Measurements from ENCODE around the gene PHGDH.
A peak's percentile ranks its signal among the peaks of the same experiment; 100 is the strongest.
"Not testable (repeated sequence)": the region's sequence is repeated elsewhere in the genome, so short reads cannot be mapped to it uniquely, and the experiment has no call there.

PHGDH gene

DNA sequence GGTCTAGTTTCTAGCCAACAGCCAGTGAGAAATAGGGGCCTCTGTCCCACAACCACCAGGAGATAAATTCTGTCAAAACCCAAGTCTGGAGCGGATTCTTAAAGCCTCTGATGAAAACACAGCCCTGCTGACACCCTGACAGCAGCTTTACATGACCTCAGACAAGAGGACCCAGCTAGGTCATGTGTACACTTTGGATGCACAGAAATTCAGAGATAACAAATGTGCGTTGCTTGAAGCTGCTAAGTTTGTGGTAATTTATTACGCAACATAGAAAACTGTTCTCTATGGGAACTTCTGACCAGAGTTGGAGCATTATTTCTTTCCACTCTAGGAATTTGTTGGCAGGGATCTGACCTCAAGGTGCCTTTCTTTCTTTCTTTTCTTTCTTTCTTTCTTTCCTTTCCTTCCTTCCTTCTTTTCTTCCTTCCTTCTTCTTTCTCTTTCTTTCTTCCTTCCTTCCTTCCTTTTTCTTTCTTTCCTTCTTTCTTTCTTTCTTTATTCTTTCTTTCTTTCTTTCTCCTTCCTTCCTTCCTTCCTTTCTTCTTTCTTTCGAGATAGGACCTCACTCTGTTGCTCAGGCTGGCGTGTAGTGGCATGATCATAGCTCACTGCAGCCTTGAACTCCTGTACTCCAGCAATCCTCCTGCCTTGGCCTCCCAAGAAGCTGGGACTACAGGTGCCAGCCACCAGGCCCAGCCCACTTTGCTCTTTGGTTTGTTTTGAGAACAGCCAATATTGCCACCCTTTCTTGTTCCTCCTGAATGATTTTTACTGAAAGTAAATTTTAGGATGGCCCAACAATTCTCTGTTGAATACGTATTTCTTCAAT lies 71.8 kb downstream of the PHGDH start:
- no peak overlapping the region for H2BK12ac ChIP-seq (ENCODE audit: low read length in 2 of 2)
- no peak overlapping the region for H2BK120ac ChIP-seq (ENCODE audit: low read depth, low read length)
- no peak overlapping the region for H3K18ac ChIP-seq (ENCODE audit: low read depth in 1 of 2, low read length in 2 of 2)
- H3K27ac ChIP-seq (ENCODE audit: low read length, poor library complexity, severe bottlenecking), result no peak overlapping the region
- H3K4me1 ChIP-seq (ENCODE audit: control insufficient read depth, insufficient read depth, low read depth, low read length), result peaks cover 3% of the 10 kb centered on the region
- no peak overlapping the region for H3K23ac ChIP-seq (ENCODE audit: low read length in 2 of 2)
- no peaks in the 10 kb centered on the region for H3K27me3 ChIP-seq (ENCODE audit: control insufficient read depth in 1 of 2, insufficient read depth in 1 of 2, low read length in 2 of 2)
- no peak overlapping the region for H4K91ac ChIP-seq (ENCODE audit: low read length)
- no peaks in the 10 kb centered on the region for H3K9me3 ChIP-seq (ENCODE audit: control insufficient read depth, low read length)
- H3K4ac ChIP-seq (ENCODE audit: low read depth in 1 of 2, low read length in 2 of 2), result no peak overlapping the region
- H3K36me3 ChIP-seq (ENCODE audit: control insufficient read depth in 1 of 2, insufficient read depth in 2 of 2, low read depth in 1 of 2, low read length in 2 of 2), result no peaks in the 10 kb centered on the region
- WGBS, result 71% methylated on average over 5 of the region's 6 CpGs
- H2BK5ac ChIP-seq (ENCODE audit: low read depth, low read length, poor library complexity, severe bottlenecking), result no peak overlapping the region
- H3K4me3 ChIP-seq (ENCODE audit: insufficient read depth in 1 of 2, low read depth in 1 of 2, low read length in 2 of 2), result no peak overlapping the region
- no peak overlapping the region for H2AK5ac ChIP-seq (ENCODE audit: low read length, severe bottlenecking)
- H3K79me1 ChIP-seq (replicated peaks; ENCODE audit: low read length, poor library complexity, severe bottlenecking), result no peaks in the 10 kb centered on the region
- no peak overlapping the region for H4K8ac ChIP-seq (ENCODE audit: low read length)
- no peak overlapping the region for H3K4me2 ChIP-seq (ENCODE audit: low read length, poor library complexity, severe bottlenecking)
- no peak overlapping the region for H3K9ac ChIP-seq (ENCODE audit: low read length)
- H2BK15ac ChIP-seq (ENCODE audit: low read depth, poor library complexity, severe bottlenecking), result no peak overlapping the region
- H3K14ac ChIP-seq (ENCODE audit: low read length in 2 of 2), result no peak overlapping the region
- peak; percentile 79 for DNase-seq
- H2AFZ ChIP-seq (ENCODE audit: low read depth, low read length), result no peak overlapping the region

DNA sequence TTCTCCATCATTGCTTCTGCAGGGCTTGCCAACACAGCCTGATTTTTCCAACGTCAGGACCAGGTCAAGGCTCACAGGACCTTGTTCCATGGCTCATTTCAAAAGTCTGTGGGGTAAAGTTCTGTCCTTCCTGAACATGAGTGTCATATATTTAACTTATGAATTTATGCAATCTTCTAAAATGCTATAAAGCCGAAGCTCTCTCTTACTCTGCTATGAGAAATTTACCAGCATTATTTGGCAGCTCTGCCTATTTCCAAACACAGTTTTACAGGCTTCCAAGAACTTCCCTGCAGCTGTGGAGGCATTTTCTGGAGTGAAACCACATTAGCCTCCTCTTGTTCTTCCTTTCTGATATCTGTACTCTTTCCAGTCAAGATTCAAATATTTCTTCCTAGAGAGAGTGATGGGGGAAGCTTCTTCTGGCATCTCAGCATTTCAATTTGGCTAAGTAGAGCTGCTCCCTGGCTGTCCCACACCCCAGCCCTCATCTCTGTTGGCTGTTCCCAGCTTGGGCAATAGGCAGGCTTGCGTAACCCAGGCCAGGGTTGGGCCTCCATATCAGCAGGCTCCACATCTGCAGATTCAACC lies 72.6 kb downstream of the PHGDH start:
- Histone ChIP-seq H4K91ac (ENCODE audit: low read length) (no peak overlapping the region), H3K4me3 (ENCODE audit: insufficient read depth in 1 of 2, low read depth in 1 of 2, low read length in 2 of 2) (no peak overlapping the region), H2AK5ac (ENCODE audit: low read length, severe bottlenecking) (no peak overlapping the region), H3K23ac (ENCODE audit: low read length in 2 of 2) (no peak overlapping the region), H3K4me1 (ENCODE audit: control insufficient read depth, insufficient read depth, low read depth, low read length) (peaks cover 3% of the 10 kb centered on the region), H4K8ac (ENCODE audit: low read length) (no peak overlapping the region), H3K79me1 (replicated peaks; ENCODE audit: low read length, poor library complexity, severe bottlenecking) (no peaks in the 10 kb centered on the region), H3K18ac (ENCODE audit: low read depth in 1 of 2, low read length in 2 of 2) (no peak overlapping the region), H3K27me3 (ENCODE audit: control insufficient read depth in 1 of 2, insufficient read depth in 1 of 2, low read length in 2 of 2) (no peaks in the 10 kb centered on the region), H3K14ac (ENCODE audit: low read length in 2 of 2) (no peak overlapping the region), H3K27ac (ENCODE audit: low read length, poor library complexity, severe bottlenecking) (no peak overlapping the region), H2BK120ac (ENCODE audit: low read depth, low read length) (no peak overlapping the region), H3K9ac (ENCODE audit: low read length) (no peak overlapping the region), H3K36me3 (ENCODE audit: control insufficient read depth in 1 of 2, insufficient read depth in 2 of 2, low read depth in 1 of 2, low read length in 2 of 2) (no peaks in the 10 kb centered on the region), H2BK5ac (ENCODE audit: low read depth, low read length, poor library complexity, severe bottlenecking) (no peak overlapping the region), H2BK12ac (ENCODE audit: low read length in 2 of 2) (no peak overlapping the region), H3K4ac (ENCODE audit: low read depth in 1 of 2, low read length in 2 of 2) (no peak overlapping the region), H3K9me3 (ENCODE audit: control insufficient read depth, low read length) (no peaks in the 10 kb centered on the region), H3K4me2 (ENCODE audit: low read length, poor library complexity, severe bottlenecking) (no peak overlapping the region), H2AFZ (ENCODE audit: low read depth, low read length) (no peak overlapping the region), H2BK15ac (ENCODE audit: low read depth, poor library complexity, severe bottlenecking) (no peak overlapping the region)
- no peak for DNase-seq
- 72% methylated on average over 2 of the region's 3 CpGs for WGBS

DNA sequence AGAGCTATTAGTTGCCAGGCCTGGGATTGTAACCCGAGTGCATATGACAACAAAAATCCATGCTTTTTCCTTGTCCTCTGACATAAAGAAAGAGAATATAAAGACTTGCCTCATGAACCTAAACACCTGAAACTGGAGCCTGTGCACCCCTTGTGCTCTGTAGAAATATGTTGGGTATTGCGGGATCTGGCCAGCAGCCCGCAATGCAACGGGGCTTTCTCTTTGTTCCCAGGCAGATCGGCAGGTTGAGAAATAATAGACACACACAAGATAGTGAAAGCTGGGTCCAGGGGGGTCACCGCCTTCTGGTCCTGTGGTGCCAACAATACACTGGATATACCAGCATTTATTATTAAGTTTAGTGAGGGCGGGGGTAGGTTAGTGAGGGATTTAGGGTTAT lies 74.3 kb downstream of the PHGDH start:
- H2AK5ac ChIP-seq (ENCODE audit: low read length, severe bottlenecking); H3K9ac ChIP-seq (ENCODE audit: low read length); H3K27ac ChIP-seq (ENCODE audit: low read length, poor library complexity, severe bottlenecking): not testable (repeated sequence)

DNA sequence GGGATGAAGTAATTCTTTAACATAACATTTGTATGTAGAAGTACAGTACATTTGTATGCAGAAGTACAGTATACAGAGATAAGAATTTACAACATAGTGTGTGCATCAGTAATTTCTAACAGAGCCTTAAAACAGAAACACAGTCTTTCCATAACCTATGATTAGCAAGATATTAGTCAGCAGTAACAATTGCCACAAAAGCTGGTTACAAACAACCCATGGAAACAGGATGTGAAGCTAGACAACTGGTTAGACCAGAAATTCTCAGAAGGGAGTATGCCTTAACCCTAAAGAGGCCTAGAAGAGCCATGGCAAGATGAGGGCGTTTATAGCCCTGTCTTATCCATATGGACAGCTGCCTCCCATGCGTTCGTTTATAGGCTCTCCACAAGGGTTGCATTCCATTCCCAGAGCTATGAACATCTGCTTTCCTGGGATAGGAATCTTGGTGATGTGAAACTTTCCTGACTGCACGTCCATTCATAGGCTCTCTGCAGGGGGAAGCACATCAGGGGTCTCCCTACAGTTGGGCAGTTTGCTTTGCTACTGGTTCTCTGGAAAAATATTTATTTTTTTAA lies 74.8 kb downstream of the PHGDH start:
- not testable (repeated sequence) for H2BK120ac ChIP-seq (ENCODE audit: low read depth, low read length); H3K23ac ChIP-seq (ENCODE audit: low read length in 2 of 2); H3K36me3 ChIP-seq (ENCODE audit: control insufficient read depth in 1 of 2, insufficient read depth in 2 of 2, low read depth in 1 of 2, low read length in 2 of 2); H3K9ac ChIP-seq (ENCODE audit: low read length); H3K4ac ChIP-seq (ENCODE audit: low read depth in 1 of 2, low read length in 2 of 2); H2BK12ac ChIP-seq (ENCODE audit: low read length in 2 of 2); H2BK5ac ChIP-seq (ENCODE audit: low read depth, low read length, poor library complexity, severe bottlenecking); DNase-seq; H4K8ac ChIP-seq (ENCODE audit: low read length); H4K91ac ChIP-seq (ENCODE audit: low read length); H3K4me1 ChIP-seq (ENCODE audit: control insufficient read depth, insufficient read depth, low read depth, low read length); H2BK15ac ChIP-seq (ENCODE audit: low read depth, poor library complexity, severe bottlenecking); H2AK5ac ChIP-seq (ENCODE audit: low read length, severe bottlenecking); H3K79me1 ChIP-seq (replicated peaks; ENCODE audit: low read length, poor library complexity, severe bottlenecking); H2AFZ ChIP-seq (ENCODE audit: low read depth, low read length); H3K4me2 ChIP-seq (ENCODE audit: low read length, poor library complexity, severe bottlenecking); H3K18ac ChIP-seq (ENCODE audit: low read depth in 1 of 2, low read length in 2 of 2); H3K14ac ChIP-seq (ENCODE audit: low read length in 2 of 2); H3K27me3 ChIP-seq (ENCODE audit: control insufficient read depth in 1 of 2, insufficient read depth in 1 of 2, low read length in 2 of 2); H3K4me3 ChIP-seq (ENCODE audit: insufficient read depth in 1 of 2, low read depth in 1 of 2, low read length in 2 of 2); H3K9me3 ChIP-seq (ENCODE audit: control insufficient read depth, low read length); H3K27ac ChIP-seq (ENCODE audit: low read length, poor library complexity, severe bottlenecking)
- WGBS, result 48% methylated on average over 4 of the region's 4 CpGs

More for the DNA sequence above, 74.3 kb downstream of the PHGDH start:
- H2BK120ac ChIP-seq (ENCODE audit: low read depth, low read length); H3K36me3 ChIP-seq (ENCODE audit: control insufficient read depth in 1 of 2, insufficient read depth in 2 of 2, low read depth in 1 of 2, low read length in 2 of 2); DNase-seq; H3K4ac ChIP-seq (ENCODE audit: low read depth in 1 of 2, low read length in 2 of 2); H3K18ac ChIP-seq (ENCODE audit: low read depth in 1 of 2, low read length in 2 of 2); H3K4me2 ChIP-seq (ENCODE audit: low read length, poor library complexity, severe bottlenecking); H3K27me3 ChIP-seq (ENCODE audit: control insufficient read depth in 1 of 2, insufficient read depth in 1 of 2, low read length in 2 of 2); H3K4me1 ChIP-seq (ENCODE audit: control insufficient read depth, insufficient read depth, low read depth, low read length); H2BK12ac ChIP-seq (ENCODE audit: low read length in 2 of 2); H4K8ac ChIP-seq (ENCODE audit: low read length); H3K9me3 ChIP-seq (ENCODE audit: control insufficient read depth, low read length); H3K79me1 ChIP-seq (replicated peaks; ENCODE audit: low read length, poor library complexity, severe bottlenecking); H3K23ac ChIP-seq (ENCODE audit: low read length in 2 of 2); H2BK5ac ChIP-seq (ENCODE audit: low read depth, low read length, poor library complexity, severe bottlenecking); H3K14ac ChIP-seq (ENCODE audit: low read length in 2 of 2); H4K91ac ChIP-seq (ENCODE audit: low read length); H2AFZ ChIP-seq (ENCODE audit: low read depth, low read length); H3K4me3 ChIP-seq (ENCODE audit: insufficient read depth in 1 of 2, low read depth in 1 of 2, low read length in 2 of 2); H2BK15ac ChIP-seq (ENCODE audit: low read depth, poor library complexity, severe bottlenecking): not testable (repeated sequence)
- WGBS, result 100% methylated on average over 3 of the region's 7 CpGs
